Kidney glomerular epithelial cell (primary cell): ENCODE data around the gene BRAT1.
"Not testable (repeated sequence)": the region's sequence is repeated elsewhere in the genome, so short reads cannot be mapped to it uniquely, and the experiment has no call there.

ENCODE experiments used
- DNase-seq: peaks from one replicate; lab custom pipeline; 2025; lab: John Stamatoyannopoulos, UW

BRAT1 gene

GRCh38 chr7:2535872-2536627 is 19.3 kb downstream of the BRAT1 start:
- DNase-seq = not testable (repeated sequence)

GRCh38 chr7:2534214-2534613 is 21.1 kb downstream of the BRAT1 start:
- not testable (repeated sequence) for DNase-seq

- DNase-seq = not testable (repeated sequence)
Measured at GRCh38 chr7:2533566-2533965, 21.8 kb downstream of the BRAT1 start.

- DNase-seq = not testable (repeated sequence)
Measured at GRCh38 chr7:2532816-2533215, 22.5 kb downstream of the BRAT1 start.

- DNase-seq = not testable (repeated sequence)
Measured at GRCh38 chr7:2532199-2532772, 23.0 kb downstream of the BRAT1 start.

GRCh38 chr7:2531796-2532110 is 23.6 kb downstream of the BRAT1 start:
- not testable (repeated sequence) for DNase-seq

GRCh38 chr7:2530994-2531795 is 24.1 kb downstream of the BRAT1 start:
- peak; percentile 35 for DNase-seq

- DNase-seq = no peak
Measured at GRCh38 chr7:2530071-2530987, 25.0 kb downstream of the BRAT1 start.

GRCh38 chr7:2529161-2530070 is 25.9 kb downstream of the BRAT1 start:
- DNase-seq = no peak

GRCh38 chr7:2528481-2529095 is 26.7 kb downstream of the BRAT1 start:
- no peak for DNase-seq

- DNase-seq = peak; percentile 45
Measured at GRCh38 chr7:2527505-2528467, 27.5 kb downstream of the BRAT1 start.

GRCh38 chr7:2526659-2527504 is 28.4 kb downstream of the BRAT1 start:
- no peak for DNase-seq

GRCh38 chr7:2525658-2526630 is 29.4 kb downstream of the BRAT1 start:
- no peak for DNase-seq

- DNase-seq = no peak
Measured at GRCh38 chr7:2524808-2525657, 30.3 kb downstream of the BRAT1 start.

GRCh38 chr7:2523941-2524807 is 31.1 kb downstream of the BRAT1 start:
- no peak for DNase-seq
